Measurements from ENCODE around the gene CCDC146.

Gene CCDC146

DNA sequence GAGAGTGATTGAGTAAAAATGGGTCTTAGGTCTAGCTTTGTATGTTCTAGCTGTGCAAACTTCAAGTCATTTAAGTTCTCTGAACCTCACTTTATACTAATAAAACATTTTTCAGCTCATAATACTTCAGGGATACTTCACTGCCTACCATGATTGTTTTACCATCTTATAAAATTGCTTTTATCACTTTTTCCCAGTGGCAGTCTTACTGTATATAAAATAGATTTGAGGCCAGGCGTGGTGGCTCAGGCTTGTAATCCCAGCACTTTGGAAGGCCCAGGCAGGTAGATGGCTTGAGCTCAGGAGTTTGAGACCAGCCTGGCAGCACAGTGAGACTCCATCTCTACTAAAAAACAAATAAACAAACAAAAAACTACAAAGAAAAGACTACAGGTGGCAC lies 59.8 kb downstream of the CCDC146 start:
- Histone ChIP-seq H3K4me1 (ENCODE audit: low read length) (peaks cover 10% of the 10 kb centered on the region), H2AFZ (ENCODE audit: low read depth, low read length) (no peak overlapping the region), H3K4me3 (ENCODE audit: low read length) (no peak overlapping the region), H4K20me1 (ENCODE audit: insufficient read depth, low read length) (no peaks in the 10 kb centered on the region), H3K36me3 (replicated peaks; ENCODE audit: low read depth, low read length) (peaks cover 8% of the 10 kb centered on the region), H3K9ac (ENCODE audit: low read length) (no peak overlapping the region), H3K9me3 (ENCODE audit: insufficient read depth, low read length) (no peaks in the 10 kb centered on the region), H3K27ac (ENCODE audit: low read length) (no peak overlapping the region), H3K79me2 (ENCODE audit: low read length) (no peaks in the 10 kb centered on the region), H3K4me2 (ENCODE audit: low read length) (no peak overlapping the region), H3K27me3 (ENCODE audit: low read depth, low read length) (no peaks in the 10 kb centered on the region)
- TF ChIP-seq EZH2phosphoT487 (IDR thresholded peaks at IDR 0.05; ENCODE audit: low read depth) = no peak
- TF ChIP-seq, protein P1, sequence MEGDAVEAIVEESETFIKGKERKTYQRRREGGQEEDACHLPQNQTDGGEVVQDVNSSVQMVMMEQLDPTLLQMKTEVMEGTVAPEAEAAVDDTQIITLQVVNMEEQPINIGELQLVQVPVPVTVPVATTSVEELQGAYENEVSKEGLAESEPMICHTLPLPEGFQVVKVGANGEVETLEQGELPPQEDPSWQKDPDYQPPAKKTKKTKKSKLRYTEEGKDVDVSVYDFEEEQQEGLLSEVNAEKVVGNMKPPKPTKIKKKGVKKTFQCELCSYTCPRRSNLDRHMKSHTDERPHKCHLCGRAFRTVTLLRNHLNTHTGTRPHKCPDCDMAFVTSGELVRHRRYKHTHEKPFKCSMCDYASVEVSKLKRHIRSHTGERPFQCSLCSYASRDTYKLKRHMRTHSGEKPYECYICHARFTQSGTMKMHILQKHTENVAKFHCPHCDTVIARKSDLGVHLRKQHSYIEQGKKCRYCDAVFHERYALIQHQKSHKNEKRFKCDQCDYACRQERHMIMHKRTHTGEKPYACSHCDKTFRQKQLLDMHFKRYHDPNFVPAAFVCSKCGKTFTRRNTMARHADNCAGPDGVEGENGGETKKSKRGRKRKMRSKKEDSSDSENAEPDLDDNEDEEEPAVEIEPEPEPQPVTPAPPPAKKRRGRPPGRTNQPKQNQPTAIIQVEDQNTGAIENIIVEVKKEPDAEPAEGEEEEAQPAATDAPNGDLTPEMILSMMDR (IDR thresholded peaks at IDR 0.05; ENCODE audit: low read depth, low read length) = no peak

DNA sequence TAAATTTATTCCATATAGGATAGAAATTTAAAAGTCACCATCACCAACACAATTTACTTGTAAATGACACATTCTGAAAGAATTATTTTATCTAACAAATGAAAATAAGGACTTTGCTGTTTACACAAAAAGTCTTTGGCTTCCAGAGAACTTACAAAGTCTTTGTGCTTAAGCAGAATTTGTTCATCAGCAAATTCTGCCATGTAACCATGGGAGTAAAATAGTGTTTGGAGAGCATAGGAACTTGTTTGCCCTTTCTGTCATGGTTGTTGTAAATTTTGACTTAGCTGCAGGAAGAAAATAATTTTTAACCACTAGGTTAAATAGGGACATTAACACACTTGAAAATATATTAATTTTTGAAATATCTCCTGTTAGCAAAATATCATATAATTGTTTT lies 62.0 kb downstream of the CCDC146 start:
- H3K79me2 ChIP-seq (ENCODE audit: low read length) = no peaks in the 10 kb centered on the region
- no peak overlapping the region for H3K4me3 ChIP-seq (ENCODE audit: low read length)
- no peak overlapping the region for H2AFZ ChIP-seq (ENCODE audit: low read depth, low read length)
- no peaks in the 10 kb centered on the region for H3K9me3 ChIP-seq (ENCODE audit: insufficient read depth, low read length)
- no peak overlapping the region for H3K4me2 ChIP-seq (ENCODE audit: low read length)
- peaks cover 8% of the 10 kb centered on the region for H3K36me3 ChIP-seq (replicated peaks; ENCODE audit: low read depth, low read length)
- H4K20me1 ChIP-seq (ENCODE audit: insufficient read depth, low read length) = no peaks in the 10 kb centered on the region
- no peak for TF ChIP-seq EZH2phosphoT487 (IDR thresholded peaks at IDR 0.05; ENCODE audit: low read depth)
- TF ChIP-seq, protein P1 (IDR thresholded peaks at IDR 0.05; ENCODE audit: low read depth, low read length) = no peak
- no peak overlapping the region for H3K9ac ChIP-seq (ENCODE audit: low read length)
- no peaks in the 10 kb centered on the region for H3K27me3 ChIP-seq (ENCODE audit: low read depth, low read length)
- peaks cover 10% of the 10 kb centered on the region for H3K4me1 ChIP-seq (ENCODE audit: low read length)
- H3K27ac ChIP-seq (ENCODE audit: low read length) = no peak overlapping the region

DNA sequence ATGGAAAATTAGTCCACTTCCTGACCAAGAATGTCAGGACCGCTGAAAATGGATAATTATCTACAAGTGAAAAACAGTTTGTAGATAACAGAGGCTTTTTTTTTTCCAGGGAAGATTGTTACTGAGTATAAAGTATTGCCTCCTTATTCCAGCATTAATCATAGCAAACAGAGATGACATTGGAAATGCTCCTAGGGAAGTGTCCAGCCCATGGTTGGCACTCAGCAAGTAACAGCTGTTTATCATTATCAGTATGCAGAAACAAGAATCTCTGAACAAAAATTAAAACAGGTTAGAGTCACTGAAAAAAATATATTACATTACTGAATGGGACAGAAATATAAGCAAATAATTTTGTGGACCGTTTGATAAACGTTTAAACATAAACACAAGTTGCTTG lies 62.6 kb downstream of the CCDC146 start:
- H3K4me1 ChIP-seq (ENCODE audit: low read length) = peaks cover 10% of the 10 kb centered on the region
- H3K79me2 ChIP-seq (ENCODE audit: low read length) = no peaks in the 10 kb centered on the region
- H3K36me3 ChIP-seq (replicated peaks; ENCODE audit: low read depth, low read length) = peaks cover 8% of the 10 kb centered on the region
- TF ChIP-seq, protein P1 (IDR thresholded peaks at IDR 0.05; ENCODE audit: low read depth, low read length) = no peak
- no peak for TF ChIP-seq EZH2phosphoT487 (IDR thresholded peaks at IDR 0.05; ENCODE audit: low read depth)
- H3K27me3 ChIP-seq (ENCODE audit: low read depth, low read length) = no peaks in the 10 kb centered on the region
- no peak overlapping the region for H2AFZ ChIP-seq (ENCODE audit: low read depth, low read length)
- no peak overlapping the region for H3K27ac ChIP-seq (ENCODE audit: low read length)
- no peak overlapping the region for H3K4me3 ChIP-seq (ENCODE audit: low read length)
- no peaks in the 10 kb centered on the region for H3K9me3 ChIP-seq (ENCODE audit: insufficient read depth, low read length)
- H3K9ac ChIP-seq (ENCODE audit: low read length) = no peak overlapping the region
- no peak overlapping the region for H3K4me2 ChIP-seq (ENCODE audit: low read length)
- H4K20me1 ChIP-seq (ENCODE audit: insufficient read depth, low read length) = no peaks in the 10 kb centered on the region

DNA sequence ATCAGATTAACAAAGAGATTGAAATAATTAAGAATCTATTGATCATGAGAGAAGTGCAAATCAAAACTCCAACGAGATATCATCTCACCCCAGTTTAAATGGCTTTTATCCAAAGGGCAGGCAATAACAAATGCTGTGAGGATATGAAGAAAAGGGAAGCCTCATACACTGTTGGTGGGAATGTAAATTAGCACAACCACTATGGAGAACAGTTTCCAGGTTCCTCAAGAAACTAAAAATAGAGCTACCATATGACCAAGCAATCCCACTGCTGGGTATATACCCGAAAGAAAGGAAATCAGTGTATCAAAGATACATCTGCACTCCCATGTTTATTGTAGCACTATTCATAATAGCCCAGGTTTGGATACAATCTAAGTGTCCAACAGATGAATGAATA lies 63.5 kb downstream of the CCDC146 start:
- no peak overlapping the region for H3K4me2 ChIP-seq (ENCODE audit: low read length)
- no peaks in the 10 kb centered on the region for H4K20me1 ChIP-seq (ENCODE audit: insufficient read depth, low read length)
- H3K79me2 ChIP-seq (ENCODE audit: low read length) = no peaks in the 10 kb centered on the region
- TF ChIP-seq, protein P1 (IDR thresholded peaks at IDR 0.05; ENCODE audit: low read depth, low read length) = no peak
- TF ChIP-seq EZH2phosphoT487 (IDR thresholded peaks at IDR 0.05; ENCODE audit: low read depth) = no peak
- no peak overlapping the region for H2AFZ ChIP-seq (ENCODE audit: low read depth, low read length)
- H3K9ac ChIP-seq (ENCODE audit: low read length) = no peak overlapping the region
- H3K9me3 ChIP-seq (ENCODE audit: insufficient read depth, low read length) = no peaks in the 10 kb centered on the region
- H3K4me1 ChIP-seq (ENCODE audit: low read length) = peaks cover 10% of the 10 kb centered on the region
- H3K27me3 ChIP-seq (ENCODE audit: low read depth, low read length) = no peaks in the 10 kb centered on the region
- H3K36me3 ChIP-seq (replicated peaks; ENCODE audit: low read depth, low read length) = peaks cover 8% of the 10 kb centered on the region
- H3K27ac ChIP-seq (ENCODE audit: low read length) = no peak overlapping the region
- H3K4me3 ChIP-seq (ENCODE audit: low read length) = no peak overlapping the region

Measured in OCI-LY3 (cell line).